MCF 10A (cell line): ENCODE measurements around the gene PLXNB3. TPM values are rescaled to one million over a fixed set of nuclear protein-coding genes. Genes with fewer than 3 reads are reported as not detected.

Experiments used
- BruUV-seq: library from RNA; stranded (reverse); fragments of 400-500 nt; replicated peaks from 2 replicates; lab custom pipeline; 2021; lab: Mats Ljungman, UMichigan
- CTCF ChIA-PET: fragments of 300-600 bp; sonication (Branson Sonifier 250); formaldehyde crosslinking; extraction: SDS; loops from one replicate; lab custom pipeline; 2021; ENCODE audit warnings: antibody characterized with exemption, inconsistent platforms; lab: Yijun Ruan, JAX
- POLR2A ChIA-PET: fragments of 300-600, 350-650 bp; sonication (Branson Sonifier 250); formaldehyde crosslinking; extraction: SDS; loops from one replicate; lab custom pipeline; 2020; ENCODE audit warnings: antibody characterized with exemption, inconsistent platforms; lab: Yijun Ruan, JAX
- DNase-seq: peaks from one replicate; pipeline ENCODE4 v3.0.0-alpha.2; 2018; ENCODE audit not compliant: unreplicated experiment
- H3K27ac Mint-ChIP-seq: one replicate; pipeline ENCODE4 v1.8.0; 2022; ENCODE audit warnings: mild to moderate bottlenecking, low read depth, mixed read lengths; ENCODE audit not compliant: unreplicated experiment
- H3K27me3 Mint-ChIP-seq: one replicate; pipeline ENCODE4 v1.8.0; 2022; ENCODE audit warnings: mixed read lengths; ENCODE audit not compliant: insufficient read depth, unreplicated experiment
- H3K36me3 Mint-ChIP-seq: one replicate; pipeline ENCODE4 v1.8.0; 2022; ENCODE audit warnings: mild to moderate bottlenecking, moderate library complexity, mixed read lengths; ENCODE audit not compliant: insufficient read depth, unreplicated experiment
- H3K4me1 Mint-ChIP-seq: one replicate; pipeline ENCODE4 v1.8.0; 2022; ENCODE audit warnings: mixed read lengths; ENCODE audit not compliant: insufficient read depth, unreplicated experiment
- H3K4me3 Mint-ChIP-seq: one replicate; pipeline ENCODE4 v1.8.0; 2022; ENCODE audit warnings: mild to moderate bottlenecking, moderate library complexity, mixed read lengths; ENCODE audit not compliant: unreplicated experiment
- H3K9me3 Mint-ChIP-seq: one replicate; pipeline ENCODE4 v1.8.0; 2022; ENCODE audit warnings: mixed read lengths; ENCODE audit not compliant: unreplicated experiment
- intact Hi-C: fragments of 100-400 bp; cut with micrococcal nuclease; formaldehyde crosslinking; loops from 2 replicates; pipeline ENCODE4 v1.14.1; 2022
- total RNA-seq: library from RNA; stranded (reverse); gene quantifications from 2 replicates; pipeline ENCODE4 v1.2.3, GENCODE V29; 2022
- TF ChIP-seq, protein P1 (sequence below): fragments of 200-600 bp; IDR thresholded peaks from one replicate; pipeline ENCODE4 v1.8.0; 2022; ENCODE audit warnings: antibody characterized with exemption, mild to moderate bottlenecking; ENCODE audit not compliant: unreplicated experiment

The PLXNB3 gene
- total RNA-seq, 1 experiment from 2014 or later: 7.2 TPM

DNA sequence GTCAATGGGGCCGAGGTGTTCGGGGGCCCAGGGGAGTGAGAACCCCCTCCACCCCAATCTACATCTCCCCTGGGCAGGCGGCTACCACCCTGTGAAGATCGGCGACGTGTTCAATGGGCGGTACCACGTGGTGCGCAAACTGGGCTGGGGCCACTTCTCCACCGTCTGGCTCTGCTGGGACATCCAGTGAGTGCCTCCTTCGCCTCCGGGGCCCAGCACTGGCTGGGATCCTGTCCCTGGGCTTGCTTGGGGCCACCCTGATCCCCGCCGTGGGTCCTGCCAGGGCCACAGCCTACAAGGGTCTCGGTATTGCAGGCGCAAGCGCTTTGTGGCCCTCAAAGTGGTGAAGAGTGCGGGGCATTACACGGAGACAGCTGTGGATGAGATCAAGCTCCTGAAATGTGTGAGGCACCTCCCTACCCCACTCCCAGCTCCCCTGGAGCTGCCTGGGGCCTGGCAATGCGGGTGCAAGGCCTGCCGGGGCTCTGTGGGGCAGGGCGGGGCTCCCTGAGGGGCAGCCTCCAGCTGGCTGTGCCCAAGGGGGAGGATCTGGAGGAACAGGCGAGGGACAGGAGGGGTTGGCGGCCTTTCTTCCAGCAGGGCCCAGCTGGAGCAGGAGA lies 17.5 kb downstream of the PLXNB3 start:
- no peaks in the 10 kb centered on the region for H3K27me3 Mint-ChIP-seq
- ChIA-PET CTCF (no interaction called here), POLR2A (interaction anchor here (0.8 kb wide), 1 partner anchor 50 kb away, joined by 3 read pairs; no protein-coding TSS in a partner anchor)
- intact Hi-C loops: no loop called here
- no peaks in the 10 kb centered on the region for H3K4me1 Mint-ChIP-seq
- no peak overlapping the region for H3K27ac Mint-ChIP-seq
- H3K9me3 Mint-ChIP-seq: no peaks in the 10 kb centered on the region
- no peak for DNase-seq
- TF ChIP-seq, protein P1, sequence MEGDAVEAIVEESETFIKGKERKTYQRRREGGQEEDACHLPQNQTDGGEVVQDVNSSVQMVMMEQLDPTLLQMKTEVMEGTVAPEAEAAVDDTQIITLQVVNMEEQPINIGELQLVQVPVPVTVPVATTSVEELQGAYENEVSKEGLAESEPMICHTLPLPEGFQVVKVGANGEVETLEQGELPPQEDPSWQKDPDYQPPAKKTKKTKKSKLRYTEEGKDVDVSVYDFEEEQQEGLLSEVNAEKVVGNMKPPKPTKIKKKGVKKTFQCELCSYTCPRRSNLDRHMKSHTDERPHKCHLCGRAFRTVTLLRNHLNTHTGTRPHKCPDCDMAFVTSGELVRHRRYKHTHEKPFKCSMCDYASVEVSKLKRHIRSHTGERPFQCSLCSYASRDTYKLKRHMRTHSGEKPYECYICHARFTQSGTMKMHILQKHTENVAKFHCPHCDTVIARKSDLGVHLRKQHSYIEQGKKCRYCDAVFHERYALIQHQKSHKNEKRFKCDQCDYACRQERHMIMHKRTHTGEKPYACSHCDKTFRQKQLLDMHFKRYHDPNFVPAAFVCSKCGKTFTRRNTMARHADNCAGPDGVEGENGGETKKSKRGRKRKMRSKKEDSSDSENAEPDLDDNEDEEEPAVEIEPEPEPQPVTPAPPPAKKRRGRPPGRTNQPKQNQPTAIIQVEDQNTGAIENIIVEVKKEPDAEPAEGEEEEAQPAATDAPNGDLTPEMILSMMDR: no peak
- peaks cover 17% of the 10 kb centered on the region for H3K36me3 Mint-ChIP-seq
- H3K4me3 Mint-ChIP-seq: no peak overlapping the region
- BruUV-seq: no TSS peak

DNA sequence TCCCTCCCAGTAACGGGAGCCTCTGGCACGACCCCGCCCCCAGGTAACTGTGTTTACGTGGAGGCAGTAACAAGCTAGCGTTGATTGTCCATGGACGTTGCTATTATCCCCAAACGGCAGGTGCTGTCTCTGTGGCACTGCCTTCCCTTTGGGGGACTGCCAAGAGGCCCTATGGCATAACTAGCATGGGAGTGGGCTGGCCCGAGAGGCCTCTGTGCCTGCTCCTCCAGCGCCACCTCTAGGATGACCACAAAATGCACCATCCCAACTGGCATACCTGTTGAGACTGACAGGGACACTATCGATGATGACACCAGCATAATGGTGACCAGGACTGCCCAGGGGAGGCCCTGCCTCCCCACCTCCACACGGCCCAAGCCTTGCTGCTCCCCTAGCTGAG lies 18.3 kb downstream of the PLXNB3 start:
- TF ChIP-seq, protein P1: no peak
- intact Hi-C loops: no loop called here
- Mint-ChIP-seq H3K9me3 (no peaks in the 10 kb centered on the region), H3K27ac (no peak overlapping the region), H3K4me1 (no peaks in the 10 kb centered on the region), H3K36me3 (peaks cover 20% of the 10 kb centered on the region), H3K4me3 (no peak overlapping the region), H3K27me3 (no peaks in the 10 kb centered on the region)
- ChIA-PET POLR2A (interaction anchor here (0.8 kb wide), 1 partner anchor 51 kb away, joined by 3 read pairs; no protein-coding TSS in a partner anchor), CTCF (no interaction called here)
- BruUV-seq: no TSS peak
- DNase-seq: no peak

DNA sequence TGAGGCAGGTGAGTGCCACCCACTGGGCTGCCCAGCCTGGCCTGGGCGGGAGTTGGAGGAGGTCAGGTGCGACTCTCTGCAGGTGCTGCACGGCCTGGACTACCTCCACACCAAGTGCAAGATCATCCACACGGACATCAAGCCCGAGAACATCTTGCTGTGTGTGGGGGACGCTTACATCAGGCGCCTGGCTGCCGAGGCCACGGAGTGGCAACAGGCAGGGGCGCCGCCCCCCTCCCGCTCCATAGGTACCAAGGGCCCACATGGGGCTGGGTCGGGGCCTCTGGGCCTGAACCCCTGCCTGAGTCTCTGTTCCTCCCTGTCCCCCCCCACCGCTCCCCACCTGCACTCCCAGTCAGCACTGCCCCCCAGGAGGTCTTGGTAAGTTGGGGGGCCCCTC lies 18.8 kb downstream of the PLXNB3 start:
- no peak for DNase-seq
- TF ChIP-seq, protein P1: no peak
- ChIA-PET POLR2A (no interaction called here), CTCF (no interaction called here)
- Mint-ChIP-seq H3K27me3 (no peaks in the 10 kb centered on the region), H3K4me3 (no peak overlapping the region), H3K4me1 (no peaks in the 10 kb centered on the region), H3K36me3 (peaks cover 20% of the 10 kb centered on the region), H3K9me3 (no peaks in the 10 kb centered on the region), H3K27ac (no peak overlapping the region)
- BruUV-seq: no TSS peak
- intact Hi-C loops: no loop called here

DNA sequence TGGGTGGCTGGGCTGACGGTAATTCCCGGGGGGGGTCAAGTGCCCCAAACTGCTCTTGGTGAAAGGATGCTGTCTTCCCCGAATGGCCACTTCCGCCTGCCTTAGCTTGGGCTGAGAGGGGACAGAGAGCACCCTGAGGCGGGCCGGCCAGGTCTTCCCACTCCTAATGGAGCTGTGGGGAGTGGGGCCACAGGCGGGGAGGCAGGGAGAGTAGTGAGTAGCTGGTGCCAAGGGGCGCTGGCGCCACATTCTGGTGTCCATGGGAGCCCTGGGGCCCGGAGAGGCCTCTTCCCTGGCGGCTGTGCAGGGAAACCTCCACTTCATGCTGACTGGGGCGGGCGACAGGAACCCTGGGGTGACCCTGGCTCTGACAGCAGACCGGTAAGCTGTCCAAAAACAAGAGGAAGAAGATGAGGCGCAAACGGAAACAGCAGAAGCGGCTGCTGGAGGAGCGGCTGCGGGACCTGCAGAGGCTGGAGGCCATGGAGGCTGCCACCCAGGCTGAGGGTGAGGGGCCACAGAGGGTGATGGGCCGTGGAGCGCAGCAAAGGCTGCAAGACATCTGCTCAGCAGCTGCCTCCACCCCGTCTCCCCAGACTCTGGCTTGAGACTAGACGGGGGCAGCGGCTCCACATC lies 19.4 kb downstream of the PLXNB3 start:
- H3K4me1 Mint-ChIP-seq: no peaks in the 10 kb centered on the region
- H3K36me3 Mint-ChIP-seq: peaks cover 20% of the 10 kb centered on the region
- no peak for DNase-seq
- intact Hi-C loops: no loop called here
- no peaks in the 10 kb centered on the region for H3K9me3 Mint-ChIP-seq
- no peak overlapping the region for H3K27ac Mint-ChIP-seq
- TF ChIP-seq, protein P1: no peak
- H3K27me3 Mint-ChIP-seq: no peaks in the 10 kb centered on the region
- CTCF ChIA-PET: no interaction called here
- no peak overlapping the region for H3K4me3 Mint-ChIP-seq
- POLR2A ChIA-PET: no interaction called here
- no TSS peak for BruUV-seq
